ENCODE data around the gene MTG2.

The MTG2 gene

GRCh38 chr20:62236766-62237513, 54.1 kb downstream of the MTG2 start:
- peak in 1 of 2 donors; percentile 27 for DNase-seq
- Histone ChIP-seq H2BK5ac (ENCODE audit: low read depth, low read length, poor library complexity) (no peak overlapping the region), H3K4me1 (ENCODE audit: control insufficient read depth in 1 of 2, insufficient read depth in 2 of 2, low read length in 2 of 2) (peaks cover 9% of the 10 kb centered on the region in 2 experiments)

DNA sequence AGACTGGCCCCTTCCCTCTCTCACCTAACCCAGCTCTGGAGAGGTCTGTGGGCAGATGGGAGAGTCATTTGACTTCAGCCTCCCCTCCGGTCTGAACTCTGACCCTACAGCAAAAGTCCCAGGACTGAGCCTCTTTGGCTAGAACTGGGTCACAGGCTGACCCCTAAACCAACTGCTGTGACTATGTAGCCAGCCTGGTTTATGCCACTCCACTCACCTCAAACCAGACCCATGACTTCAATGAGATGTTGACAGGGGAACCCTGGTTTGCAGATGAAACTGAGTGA, 54.6 kb downstream of the MTG2 start:
- no peak overlapping the region for H2AFZ ChIP-seq (ENCODE audit: insufficient read depth, low read length, poor library complexity)
- H4K8ac ChIP-seq (ENCODE audit: low read depth, low read length): no peak overlapping the region
- H2BK120ac ChIP-seq (ENCODE audit: insufficient read depth, low read length, poor library complexity): no peak overlapping the region
- H3K79me1 ChIP-seq (ENCODE audit: low read length): peaks cover 2% of the 10 kb centered on the region
- H3K4me2 ChIP-seq (ENCODE audit: low read length): no peak overlapping the region
- no peak overlapping the region for H2BK12ac ChIP-seq (ENCODE audit: low read length)
- no peak overlapping the region for H3K14ac ChIP-seq (ENCODE audit: low read length)
- H2AK5ac ChIP-seq (ENCODE audit: low read length): no peak overlapping the region
- H3K4me1 ChIP-seq (ENCODE audit: control insufficient read depth in 1 of 2, insufficient read depth in 2 of 2, low read length in 2 of 2): peaks cover 9% of the 10 kb centered on the region in 2 experiments
- no CpG with 5 or more reads among the region's 1 CpG for WGBS (ENCODE audit: extremely low coverage, insufficient coverage, insufficient read length)
- H3K79me2 ChIP-seq (ENCODE audit: control insufficient read depth, insufficient read depth, low read length, poor library complexity): peaks cover 8% of the 10 kb centered on the region
- H3K18ac ChIP-seq (ENCODE audit: low read length): no peak overlapping the region
- no peak overlapping the region for H3K4ac ChIP-seq (ENCODE audit: low read depth, low read length)
- peaks cover 8 to 9% of the 10 kb centered on the region in 2 experiments for H3K36me3 ChIP-seq (ENCODE audit: control insufficient read depth in 1 of 2, insufficient read depth in 2 of 2, low read length in 2 of 2)
- DNase-seq: no peak
- peak overlapping the region; percentile 22 for H4K91ac ChIP-seq (ENCODE audit: low read depth, low read length)
- no peaks in the 10 kb centered on the region for H3K27me3 ChIP-seq (ENCODE audit: insufficient read depth, low read length)
- peaks cover 5% of the 10 kb centered on the region for H3K9me3 ChIP-seq (ENCODE audit: insufficient read depth, low read depth, low read length)
- no peak overlapping the region for H3K27ac ChIP-seq (ENCODE audit: low read depth, low read length)
- no peak overlapping the region for H3K4me3 ChIP-seq (ENCODE audit: low read depth, low read length)
- H3K9ac ChIP-seq (ENCODE audit: low read length): no peak overlapping the region
- no peak overlapping the region for H2BK5ac ChIP-seq (ENCODE audit: low read depth, low read length, poor library complexity)
- no peak overlapping the region for H4K12ac ChIP-seq (ENCODE audit: low read depth, low read length)
- no peak overlapping the region for H3K23ac ChIP-seq (ENCODE audit: low read length)

More at GRCh38 chr20:62236766-62237513, 54.1 kb downstream of the MTG2 start:
- Histone ChIP-seq H2AK5ac (ENCODE audit: low read length) (no peak overlapping the region), H4K91ac (ENCODE audit: low read depth, low read length) (peak overlapping the region; percentile 22), H3K9me3 (ENCODE audit: insufficient read depth, low read depth, low read length) (peaks cover 5% of the 10 kb centered on the region), H4K8ac (ENCODE audit: low read depth, low read length) (no peak overlapping the region), H2BK12ac (ENCODE audit: low read length) (no peak overlapping the region), H4K12ac (ENCODE audit: low read depth, low read length) (no peak overlapping the region), H3K4ac (ENCODE audit: low read depth, low read length) (no peak overlapping the region), H3K36me3 (ENCODE audit: control insufficient read depth in 1 of 2, insufficient read depth in 2 of 2, low read length in 2 of 2) (peaks cover 6% of the 10 kb centered on the region in 2 experiments), H3K4me2 (ENCODE audit: low read length) (no peak overlapping the region), H3K9ac (ENCODE audit: low read length) (no peak overlapping the region), H3K18ac (ENCODE audit: low read length) (no peak overlapping the region), H3K79me1 (ENCODE audit: low read length) (peaks cover 2% of the 10 kb centered on the region), H3K14ac (ENCODE audit: low read length) (no peak overlapping the region), H3K23ac (ENCODE audit: low read length) (no peak overlapping the region), H2BK120ac (ENCODE audit: insufficient read depth, low read length, poor library complexity) (no peak overlapping the region), H2AFZ (ENCODE audit: insufficient read depth, low read length, poor library complexity) (no peak overlapping the region), H3K27me3 (ENCODE audit: insufficient read depth, low read length) (no peaks in the 10 kb centered on the region), H3K27ac (ENCODE audit: low read depth, low read length) (no peak overlapping the region), H3K4me3 (ENCODE audit: low read depth, low read length) (no peak overlapping the region), H3K79me2 (ENCODE audit: control insufficient read depth, insufficient read depth, low read length, poor library complexity) (peaks cover 8% of the 10 kb centered on the region)
- WGBS (ENCODE audit: extremely low coverage, insufficient coverage, insufficient read length): no CpG with 5 or more reads among the region's 28 CpGs

DNA sequence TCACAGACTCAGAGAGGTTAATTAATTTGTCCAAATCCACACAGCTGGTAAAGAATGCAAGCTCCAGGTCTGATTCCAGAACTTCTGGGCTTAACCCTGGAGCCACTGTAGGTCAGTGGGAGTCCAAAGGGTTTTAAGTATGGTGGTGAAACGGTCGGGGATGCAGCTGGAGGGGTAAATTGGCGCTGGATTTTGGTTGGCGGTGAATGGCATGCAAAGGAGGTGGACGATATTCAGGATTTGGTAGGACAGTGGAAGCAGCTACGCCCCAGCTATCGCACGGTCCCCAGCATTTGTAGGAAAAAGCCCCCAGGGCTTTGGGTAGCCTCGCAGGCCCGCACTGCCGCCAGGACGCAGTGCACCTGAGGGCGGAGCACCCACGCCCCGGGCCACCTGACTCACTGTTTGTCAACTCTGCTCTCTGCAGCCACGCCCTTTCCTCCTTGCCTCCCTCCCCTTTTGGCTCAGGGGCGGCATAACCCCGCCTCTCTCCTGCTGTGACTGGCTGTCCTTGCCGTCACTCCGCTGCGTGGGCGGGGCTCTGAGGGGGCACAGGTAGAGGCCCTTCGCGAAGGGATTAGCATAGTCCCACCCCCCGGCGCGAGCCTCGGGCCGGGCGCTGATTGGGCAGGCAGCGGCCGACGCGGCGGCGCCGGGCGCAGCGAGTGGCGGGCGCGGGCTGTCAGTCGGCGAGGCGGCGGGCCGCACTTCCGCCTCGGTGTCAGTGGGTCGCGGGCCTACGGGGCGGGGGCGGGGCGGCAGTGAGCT, 55.2 kb downstream of the MTG2 start, which contains the start of gene OSBPL2:
OSBPL2 (plus strand) TSS at position 721 of the 768 bp plus-strand sequence. CDS start 17,664 bp downstream, outside the sequence.
- H3K9ac ChIP-seq (ENCODE audit: low read length): peak within 1 kb of the TSS; percentile 49
- peak within 1 kb of the TSS; percentile 94 for H3K18ac ChIP-seq (ENCODE audit: low read length)
- H4K12ac ChIP-seq (ENCODE audit: low read depth, low read length): peak within 1 kb of the TSS; percentile 68
- H3K4me3 ChIP-seq (ENCODE audit: low read depth, low read length): peak within 1 kb of the TSS; percentile 84
- peak within 1 kb of the TSS; percentile 57 for H2AFZ ChIP-seq (ENCODE audit: insufficient read depth, low read length, poor library complexity)
- peak within 1 kb of the TSS; percentile 75 for H3K4me2 ChIP-seq (ENCODE audit: low read length)
- H3K27me3 ChIP-seq (ENCODE audit: insufficient read depth, low read length): no peaks in the 10 kb centered on the region
- H2BK120ac ChIP-seq (ENCODE audit: insufficient read depth, low read length, poor library complexity): no peak within 1 kb of the TSS
- peak within 1 kb of the TSS; percentile 93 for H3K4ac ChIP-seq (ENCODE audit: low read depth, low read length)
- H2BK5ac ChIP-seq (ENCODE audit: low read depth, low read length, poor library complexity): no peak within 1 kb of the TSS
- H4K91ac ChIP-seq (ENCODE audit: low read depth, low read length): peak within 1 kb of the TSS; percentile 90
- H3K23ac ChIP-seq (ENCODE audit: low read length): no peak within 1 kb of the TSS
- H3K4me1 ChIP-seq (ENCODE audit: control insufficient read depth in 1 of 2, insufficient read depth in 2 of 2, low read length in 2 of 2): peaks cover 9% of the 10 kb centered on the region in 2 experiments
- peaks cover 12 to 14% of the 10 kb centered on the region in 2 experiments for H3K36me3 ChIP-seq (ENCODE audit: control insufficient read depth in 1 of 2, insufficient read depth in 2 of 2, low read length in 2 of 2)
- peak within 1 kb of the TSS; percentile 82 for H2AK5ac ChIP-seq (ENCODE audit: low read length)
- peaks cover 5% of the 10 kb centered on the region for H3K9me3 ChIP-seq (ENCODE audit: insufficient read depth, low read depth, low read length)
- peaks cover 8% of the 10 kb centered on the region for H3K79me2 ChIP-seq (ENCODE audit: control insufficient read depth, insufficient read depth, low read length, poor library complexity)
- DNase-seq: peak; percentile 100
- peak within 1 kb of the TSS; percentile 85 for H3K14ac ChIP-seq (ENCODE audit: low read length)
- peaks cover 2% of the 10 kb centered on the region for H3K79me1 ChIP-seq (ENCODE audit: low read length)
- H4K8ac ChIP-seq (ENCODE audit: low read depth, low read length): peak within 1 kb of the TSS; percentile 88
- peak within 1 kb of the TSS; percentile 18 for H3K27ac ChIP-seq (ENCODE audit: low read depth, low read length)
- no CpG with 5 or more reads among the region's 55 CpGs for WGBS (ENCODE audit: extremely low coverage, insufficient coverage, insufficient read length)
- H2BK12ac ChIP-seq (ENCODE audit: low read length): peak within 1 kb of the TSS; percentile 42

DNA sequence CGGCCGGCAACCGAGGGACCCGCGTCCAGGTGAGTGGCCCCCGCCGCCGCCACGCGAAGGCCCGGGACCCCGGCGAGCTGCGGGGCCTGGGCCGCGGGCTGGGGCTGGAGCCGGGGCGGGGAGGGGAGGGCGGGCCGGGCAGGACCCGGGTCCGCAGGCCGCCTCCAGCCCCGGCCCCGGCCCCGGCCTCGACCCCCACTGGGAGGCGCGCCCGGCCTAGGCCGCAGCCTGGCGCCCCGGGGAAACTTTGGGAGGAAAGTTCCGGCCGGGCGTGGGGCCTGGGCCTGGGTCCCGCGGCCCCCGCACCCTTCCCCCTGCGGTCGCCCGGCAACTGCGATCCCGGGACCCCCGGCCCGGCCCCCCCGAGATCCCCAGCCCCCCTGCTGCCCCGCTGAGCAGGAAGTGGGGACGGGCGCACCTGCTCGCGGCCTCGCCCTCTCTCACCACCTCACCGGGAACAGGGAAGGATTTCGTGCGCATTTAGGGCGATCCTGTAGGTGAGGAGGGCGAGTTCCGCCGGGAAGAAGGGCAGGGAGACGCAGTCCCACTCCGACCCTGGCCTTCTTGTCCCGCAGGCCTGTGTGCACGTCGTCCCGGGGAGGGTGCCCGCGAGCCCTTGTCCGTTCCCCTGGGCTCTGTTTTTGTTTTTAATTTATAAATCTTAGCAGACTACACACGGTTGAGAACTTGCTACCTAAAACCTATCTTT, 55.9 kb downstream of the MTG2 start:
- Histone ChIP-seq H3K23ac (ENCODE audit: low read length) (no peak overlapping the region), H4K91ac (ENCODE audit: low read depth, low read length) (peak overlapping the region; percentile 90), H4K8ac (ENCODE audit: low read depth, low read length) (peak overlapping the region; percentile 88), H2BK12ac (ENCODE audit: low read length) (no peak overlapping the region), H3K79me2 (ENCODE audit: control insufficient read depth, insufficient read depth, low read length, poor library complexity) (peaks cover 11% of the 10 kb centered on the region), H3K4me2 (ENCODE audit: low read length) (peak overlapping the region; percentile 73), H4K12ac (ENCODE audit: low read depth, low read length) (peak overlapping the region; percentile 68), H2BK5ac (ENCODE audit: low read depth, low read length, poor library complexity) (no peak overlapping the region), H3K9ac (ENCODE audit: low read length) (peak overlapping the region; percentile 49), H3K27me3 (ENCODE audit: insufficient read depth, low read length) (no peaks in the 10 kb centered on the region), H2AFZ (ENCODE audit: insufficient read depth, low read length, poor library complexity) (peak overlapping the region; percentile 57), H2BK120ac (ENCODE audit: insufficient read depth, low read length, poor library complexity) (no peak overlapping the region), H3K4me3 (ENCODE audit: low read depth, low read length) (peak overlapping the region; percentile 84), H3K4me1 (ENCODE audit: control insufficient read depth in 1 of 2, insufficient read depth in 2 of 2, low read length in 2 of 2) (peaks cover 9% of the 10 kb centered on the region in 2 experiments), H3K9me3 (ENCODE audit: insufficient read depth, low read depth, low read length) (peaks cover 2% of the 10 kb centered on the region), H3K14ac (ENCODE audit: low read length) (peak overlapping the region; percentile 85), H3K36me3 (ENCODE audit: control insufficient read depth in 1 of 2, insufficient read depth in 2 of 2, low read length in 2 of 2) (peaks cover 15 to 16% of the 10 kb centered on the region in 2 experiments), H3K27ac (ENCODE audit: low read depth, low read length) (peak overlapping the region; percentile 18), H3K18ac (ENCODE audit: low read length) (peak overlapping the region; percentile 94), H3K4ac (ENCODE audit: low read depth, low read length) (peak overlapping the region; percentile 93), H2AK5ac (ENCODE audit: low read length) (peak overlapping the region; percentile 82), H3K79me1 (ENCODE audit: low read length) (peaks cover 2% of the 10 kb centered on the region)
- WGBS (ENCODE audit: extremely low coverage, insufficient coverage, insufficient read length): no CpG with 5 or more reads among the region's 70 CpGs
- DNase-seq: peak in 1 of 2 donors; percentile 38

All from trophoblast cell (in vitro differentiated cells and primary cell).